H1 (cell line): ENCODE data around the gene TTR. TPM values are rescaled to one million over a fixed set of nuclear protein-coding genes. Genes with fewer than 3 reads are reported as not detected.

Experiments used
- CTCF ChIA-PET: fragments of 300-600 bp; sonication (Branson Sonifier 250); formaldehyde crosslinking; loops from one replicate; lab custom pipeline; 2021; ENCODE audit not compliant: partially characterized antibody; lab: Charles Lee
- POLR2A ChIA-PET: fragments of 300-600 bp; sonication (Branson Sonifier 250); formaldehyde crosslinking; loops from one replicate; lab custom pipeline; 2021; ENCODE audit warnings: inconsistent platforms; ENCODE audit not compliant: partially characterized antibody; lab: Charles Lee
- DNase-seq, 2 experiments: peaks; one replicate each; pipeline versions ENCODE4 v3.0.0 to v3.0.0-alpha.2; 2010 to 2022; ENCODE audit warnings: low spot score in 2 of 2, low read depth in 1 of 2, mixed read lengths in 1 of 2
- FAIRE-seq: peaks from 2 replicates; lab custom pipeline; 2011; peaks lifted over from hg19 to GRCh38; lab: Jason Lieb, UNC
- H2AFZ ChIP-seq: 2 replicates; pipeline ENCODE4 v1.8.1; 2012; ENCODE audit warnings: low read length, inconsistent platforms
- H2AK5ac ChIP-seq: 2 replicates; pipeline ENCODE4 v1.6.1; 2013; ENCODE audit warnings: low read depth, low read length
- H2BK120ac ChIP-seq: replicated peaks from 2 replicates; pipeline ENCODE3; 2013; ENCODE audit warnings: low read depth, low read length, inconsistent platforms
- H2BK12ac ChIP-seq: 2 replicates; pipeline ENCODE4 v1.6.1; 2013; ENCODE audit warnings: low read depth, low read length
- H2BK15ac ChIP-seq: 2 replicates; pipeline ENCODE4 v1.6.1; 2013; ENCODE audit warnings: low read length
- H2BK20ac ChIP-seq: 2 replicates; pipeline ENCODE4 v1.6.1; 2013; ENCODE audit warnings: low read length
- H2BK5ac ChIP-seq: 2 replicates; pipeline ENCODE4 v1.6.1; 2013; ENCODE audit warnings: low read depth, low read length
- H3K14ac ChIP-seq: 2 replicates; pipeline ENCODE4 v1.6.1; 2013; ENCODE audit warnings: inconsistent platforms; ENCODE audit not compliant: insufficient read length
- H3K18ac ChIP-seq: 2 replicates; pipeline ENCODE4 v1.6.1; 2013; ENCODE audit warnings: low read length; ENCODE audit errors: extremely low read depth
- H3K23ac ChIP-seq: 2 replicates; pipeline ENCODE4 v1.6.1; 2013; ENCODE audit warnings: inconsistent platforms; ENCODE audit not compliant: insufficient read length
- H3K23me2 ChIP-seq: 2 replicates; pipeline ENCODE4 v1.6.1; 2013; ENCODE audit warnings: low read depth, low read length
- H3K27ac ChIP-seq: 2 replicates; pipeline ENCODE4 v1.6.1; 2011; ENCODE audit warnings: low read depth, low read length, inconsistent platforms
- H3K27me3 ChIP-seq, 4 experiments: replicated peaks in 1 of 4; 1 replicate in 1 of 4; 2 replicates in 3 of 4; pipeline versions ENCODE4 v1.6.1 to v1.8.1; 2011 to 2013; ENCODE audit warnings: low read length in 3 of 4, mild to moderate bottlenecking in 3 of 4, inconsistent platforms in 2 of 4, mixed read lengths in 2 of 4, moderate library complexity in 1 of 4; ENCODE audit not compliant: control insufficient read depth in 3 of 4, insufficient read depth in 3 of 4; ENCODE audit errors: extremely low read depth in 1 of 4
- H3K36me3 ChIP-seq, 4 experiments: 2 replicates each; pipeline versions ENCODE4 v1.6.1 to v1.8.1; 2011 to 2013; ENCODE audit warnings: mild to moderate bottlenecking in 4 of 4, low read length in 3 of 4, moderate library complexity in 2 of 4, control low read depth in 1 of 4, inconsistent platforms in 1 of 4; ENCODE audit not compliant: insufficient read depth in 4 of 4, control insufficient read depth in 2 of 4
- H3K4ac ChIP-seq: replicated peaks from 2 replicates; pipeline ENCODE3; 2013; ENCODE audit warnings: low read length, low read depth, mixed read lengths, inconsistent platforms; ENCODE audit not compliant: insufficient read length
- H3K4me1 ChIP-seq, 4 experiments: replicated peaks in 1 of 4; 1 replicate in 1 of 4; 2 replicates in 3 of 4; pipeline versions ENCODE4 v1.6.1 to v1.8.1; 2011 to 2013; ENCODE audit warnings: low read length in 3 of 4, inconsistent platforms in 2 of 4, mixed read lengths in 1 of 4; ENCODE audit not compliant: insufficient read depth in 4 of 4, control insufficient read depth in 3 of 4
- H3K4me2 ChIP-seq, 2 experiments: 2 replicates each; pipeline versions ENCODE4 v1.6.1 to v1.8.1; 2011 to 2013; ENCODE audit warnings: low read depth in 2 of 2, low read length in 2 of 2, control low read depth in 1 of 2, inconsistent platforms in 1 of 2, mild to moderate bottlenecking in 1 of 2; ENCODE audit not compliant: insufficient read depth in 1 of 2
- H3K4me3 ChIP-seq, 4 experiments: fragments of 200-600, 300-600 bp in 1 of 4; sonication (generic), shearing (Covaris generic), sonication (Bioruptor Twin) in 1 of 4; 2 replicates each; pipeline versions ENCODE4 v1.5.1 to v1.8.1; 2011 to 2016; ENCODE audit warnings: low read length in 4 of 4, low read depth in 3 of 4, control low read depth in 2 of 4, inconsistent platforms in 2 of 4, mild to moderate bottlenecking in 2 of 4, mixed read lengths in 1 of 4, moderate library complexity in 1 of 4; ENCODE audit not compliant: insufficient read depth in 2 of 4; ENCODE audit errors: extremely low read depth in 1 of 4
- H3K56ac ChIP-seq: replicated peaks from 2 replicates; pipeline ENCODE3; 2013; ENCODE audit warnings: low read depth, mild to moderate bottlenecking, mixed read lengths, low read length, inconsistent platforms; ENCODE audit not compliant: insufficient read length
- H3K79me1 ChIP-seq: 2 replicates; pipeline ENCODE4 v1.6.1; 2013; ENCODE audit warnings: low read depth, low read length, control low read depth
- H3K79me2 ChIP-seq, 2 experiments: 2 replicates each; pipeline versions ENCODE4 v1.6.1 to v1.8.1; 2012 to 2013; ENCODE audit warnings: low read length in 2 of 2, mild to moderate bottlenecking in 2 of 2, inconsistent platforms in 1 of 2; ENCODE audit not compliant: insufficient read depth in 2 of 2, control insufficient read depth in 1 of 2
- H3K9ac ChIP-seq, 4 experiments: replicated peaks in 1 of 4; 1 replicate in 1 of 4; 2 replicates in 3 of 4; pipeline versions ENCODE4 v1.6.1 to v1.8.1; 2011 to 2013; ENCODE audit warnings: low read depth in 3 of 4, low read length in 3 of 4, control low read depth in 2 of 4, mild to moderate bottlenecking in 2 of 4, moderate library complexity in 2 of 4, inconsistent platforms in 1 of 4; ENCODE audit errors: extremely low read depth in 1 of 4
- H3K9me3 ChIP-seq, 2 experiments: 2 replicates each; pipeline versions ENCODE4 v1.6.1 to v1.8.1; 2012 to 2013; ENCODE audit warnings: mild to moderate bottlenecking in 2 of 2, moderate library complexity in 2 of 2, control low read depth in 1 of 2, inconsistent platforms in 1 of 2, low read depth in 1 of 2, low read length in 1 of 2, mixed read lengths in 1 of 2; ENCODE audit not compliant: insufficient read depth in 2 of 2
- H4K20me1 ChIP-seq, 2 experiments: replicated peaks in 1 of 2; 2 replicates each; pipeline versions ENCODE3 to v1.8.1; 2011 to 2013; ENCODE audit warnings: inconsistent platforms in 2 of 2, low read length in 2 of 2, mild to moderate bottlenecking in 1 of 2; ENCODE audit not compliant: insufficient read depth in 2 of 2, control insufficient read depth in 1 of 2
- H4K5ac ChIP-seq: 2 replicates; pipeline ENCODE4 v1.6.1; 2013; ENCODE audit warnings: low read length, low read depth, mixed read lengths, inconsistent platforms; ENCODE audit not compliant: insufficient read length
- H4K8ac ChIP-seq: 2 replicates; pipeline ENCODE4 v1.8.0; 2013; ENCODE audit warnings: mild to moderate bottlenecking, moderate library complexity, low read length, inconsistent platforms; ENCODE audit not compliant: insufficient read depth; ENCODE audit errors: extremely low read depth
- H4K91ac ChIP-seq: replicated peaks from 2 replicates; pipeline ENCODE3; 2013; ENCODE audit warnings: low read length, mixed read lengths, inconsistent platforms; ENCODE audit not compliant: insufficient read length
- BACH1 ChIP-seq: IDR thresholded peaks from 2 replicates; pipeline ENCODE4 v1.6.1; 2012; ENCODE audit warnings: low read length, improper control_type of control experiment
- CEBPB ChIP-seq: IDR thresholded peaks from 2 replicates; pipeline ENCODE4 v1.6.1; 2012; ENCODE audit warnings: low read depth, low read length
- EGR1 ChIP-seq: IDR thresholded peaks from 2 replicates; pipeline ENCODE4 v1.6.1; 2011; ENCODE audit warnings: low read depth, low read length, borderline replicate concordance
- HDAC2 ChIP-seq, 2 experiments: fragments of 300-600 bp in 1 of 2; sonication (generic) in 1 of 2; IDR thresholded peaks; 2 replicates each; pipeline ENCODE4 v1.6.1; 2011 to 2012; ENCODE audit warnings: low read depth in 2 of 2, low read length in 2 of 2, mild to moderate bottlenecking in 2 of 2, moderate library complexity in 2 of 2, borderline replicate concordance in 1 of 2, inconsistent platforms in 1 of 2
- JUND ChIP-seq: IDR thresholded peaks from 2 replicates; pipeline ENCODE4 v1.6.1; 2011; ENCODE audit warnings: mild to moderate bottlenecking, improper control_type of control experiment, low read length
- KDM1A ChIP-seq: fragments of 200-600, 300-600 bp; sonication (generic); IDR thresholded peaks from 2 replicates; pipeline ENCODE4 v1.7.1; 2016; ENCODE audit warnings: mild to moderate bottlenecking, low read length, borderline replicate concordance
- KDM5A ChIP-seq: fragments of 200-600 bp; IDR thresholded peaks from 2 replicates; pipeline ENCODE4 v1.7.1; 2012; ENCODE audit warnings: mild to moderate bottlenecking, low read length, inconsistent platforms, mixed read lengths
- SIX5 ChIP-seq: IDR thresholded peaks from 2 replicates; pipeline ENCODE4 v1.6.1; 2011; ENCODE audit warnings: mild to moderate bottlenecking, low read depth, low read length
- SP4 ChIP-seq: IDR thresholded peaks from 2 replicates; pipeline ENCODE4 v1.6.1; 2012; ENCODE audit warnings: low read length, inconsistent platforms
- SUZ12 ChIP-seq: fragments of 200-600 bp; sonication (generic); IDR thresholded peaks from 2 replicates; pipeline ENCODE4 v1.6.1; 2012; ENCODE audit warnings: mild to moderate bottlenecking, inconsistent platforms, low read length, moderate library complexity, mixed read lengths
- WGBS, 2 experiments: shearing (Covaris generic) in 1 of 2; methylation state at CpG; one replicate each; pipeline versions ENCODE4 v1.1.6 to v1.1.7; 2013 to 2015; ENCODE audit warnings: low lambda C conversion rate in 2 of 2, mixed read lengths in 2 of 2, inconsistent platforms in 1 of 2, low coverage in 1 of 2, missing lambda C conversion rate in 1 of 2; ENCODE audit not compliant: insufficient replicate concordance in 2 of 2, insufficient coverage in 1 of 2, insufficient read length in 1 of 2; ENCODE audit errors: extremely low coverage in 1 of 2, missing lambda C conversion rate in 1 of 2; 5-methylcytosine and 5-hydroxymethylcytosine counted together
- polyA plus RNA-seq, 7 experiments: library from polyadenylated mRNA; depleted of rRNA in 3 of 7; stranded (reverse) in 5 of 7; unstranded in 2 of 7; fragments of >200 nt in 5 of 7; fragments of 200-250 nt in 2 of 7; gene quantifications; 1 replicate in 5 of 7; 2 replicates in 1 of 7; 4 replicates in 1 of 7; pipeline versions ENCODE4 v1.2.1 to v1.2.3, GENCODE V29; 2011 to 2013; ENCODE audit warnings: missing spikeins in 2 of 7, mixed read lengths in 2 of 7
- total RNA-seq: library from RNA; stranded (reverse); fragmentation: NEBNext Ultra II Directional; extraction: Animal tissue kit (Norgen Biotek cat#: 25700); gene quantifications from 2 replicates; pipeline ENCODE4 v1.2.1, GENCODE V29; 2021
- TF ChIP-seq, protein P1 (sequence below): IDR thresholded peaks from 2 replicates; pipeline ENCODE4 v1.6.1; 2011; ENCODE audit warnings: low read depth, mild to moderate bottlenecking, low read length; ENCODE audit not compliant: insufficient read depth

TTR gene
- total and polyA plus RNA-seq, 2 of the 8 experiments (the other 6 are each of a cell fraction or from before 2014, with no cell fraction given), result not detected

DNA sequence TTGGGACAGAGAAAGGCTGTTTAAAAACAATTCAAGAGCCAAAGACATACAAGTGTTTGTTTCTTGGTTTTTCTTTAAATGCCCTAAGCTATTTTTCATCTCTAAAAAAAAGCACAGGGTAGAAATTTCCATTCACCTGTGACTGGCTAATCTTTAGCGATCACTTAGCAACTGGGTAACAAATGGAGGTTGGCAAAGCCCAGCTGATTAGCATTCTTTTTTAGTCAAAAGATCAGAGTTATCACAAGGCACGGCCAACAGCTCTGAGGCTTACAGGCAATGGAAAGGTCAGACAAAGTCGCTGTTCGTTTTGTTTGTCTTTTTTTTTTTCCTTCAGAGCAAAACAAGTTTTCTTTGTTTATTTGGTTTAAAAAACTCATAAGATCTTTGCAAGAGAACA is 29.0 kb upstream of the TTR start:
- DNase-seq (no peak), FAIRE-seq (no peak)
- Histone ChIP-seq H3K9ac (no peak overlapping the region), H4K8ac (no peak overlapping the region), H4K5ac (no peak overlapping the region), H3K23me2 (no peaks in the 10 kb centered on the region), H3K4me3 (no peak overlapping the region), H3K27ac (no peak overlapping the region), H3K56ac (no peak overlapping the region), H3K23ac (no peak overlapping the region), H3K36me3 (no peaks in the 10 kb centered on the region), H2AFZ (no peak overlapping the region), H3K18ac (no peak overlapping the region), H2BK12ac (no peak overlapping the region), H2BK15ac (no peak overlapping the region), H3K79me2 (no peaks in the 10 kb centered on the region), H2BK5ac (no peak overlapping the region), H3K27me3 (no peaks in the 10 kb centered on the region), H2BK20ac (no peak overlapping the region), H3K14ac (no peak overlapping the region), H3K4me1 (no peaks in the 10 kb centered on the region), H2AK5ac (no peak overlapping the region)
- POLR2A ChIA-PET, result interaction anchor here (1.2 kb wide), 1 partner anchor 13 kb away, joined by 4 read pairs; no protein-coding TSS in a partner anchor
- WGBS, 2 experiments, result 88% methylated on average over 4 of the region's 4 CpGs; no CpG with 5 or more reads in 1 of the 2 experiments
- CTCF ChIA-PET, result interaction anchor here (0.6 to 5.5 kb wide), 21 partner anchors 8 to 596 kb away, joined by 3 to 32 read pairs (median 3); no protein-coding TSS in a partner anchor
- no peak for TF ChIP-seq SP4
- no peak for TF ChIP-seq CEBPB
- no peak for TF ChIP-seq HDAC2 (IDR thresholded peaks at IDR 0.05; ENCODE audit: borderline replicate concordance in 1 of 2, low read depth in 2 of 2, low read length in 2 of 2)
- TF ChIP-seq JUND, result no peak
- TF ChIP-seq EGR1, result no peak
- TF ChIP-seq, protein P1, sequence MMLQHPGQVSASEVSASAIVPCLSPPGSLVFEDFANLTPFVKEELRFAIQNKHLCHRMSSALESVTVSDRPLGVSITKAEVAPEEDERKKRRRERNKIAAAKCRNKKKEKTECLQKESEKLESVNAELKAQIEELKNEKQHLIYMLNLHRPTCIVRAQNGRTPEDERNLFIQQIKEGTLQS, result no peak
- TF ChIP-seq SUZ12, result no peak
- no peak for TF ChIP-seq KDM5A
- no peak for TF ChIP-seq BACH1
- TF ChIP-seq KDM1A, result no peak
- no peak for TF ChIP-seq SIX5
- TF ChIP-seq, all 59 proteins: peak for 0
- no peaks in the 10 kb centered on the region for H3K9me3 ChIP-seq
- H3K4me2 ChIP-seq, result no peak overlapping the region
- no peak overlapping the region for H3K4ac ChIP-seq
- no peaks in the 10 kb centered on the region for H3K79me1 ChIP-seq
- H4K20me1 ChIP-seq, result no peaks in the 10 kb centered on the region
- no peak overlapping the region for H2BK120ac ChIP-seq
- H4K91ac ChIP-seq, result no peak overlapping the region
